ENCODE measurements around the gene PSMB10. TPM values are rescaled to one million over a fixed set of nuclear protein-coding genes. Genes with fewer than 3 reads are reported as not detected.
A peak's percentile ranks its signal among the peaks of the same experiment; 100 is the strongest.

PSMB10 gene
- total RNA-seq, 2 experiments from 2014 or later = 257 to 275 TPM

GRCh38 chr16:67963292-67963661 lies 26.6 kb upstream of the PSMB10 start:
- ChIA-PET POLR2A (interaction anchor here (3.0 kb wide), 1 partner anchor 27 kb away, joined by 10 read pairs; the partner anchor contains the start of gene PSMB10), CTCF (interaction anchor here (1.6 kb wide), 1 partner anchor 21 kb away, joined by 5 read pairs; no protein-coding TSS in a partner anchor)
- ATAC-seq = no peak
- Mint-ChIP-seq H3K4me1 (ENCODE audit: low read depth) (peaks cover 28% of the 10 kb centered on the region), H3K9me3 (ENCODE audit: insufficient read depth) (no peaks in the 10 kb centered on the region), H3K27me3 (ENCODE audit: low read depth) (no peaks in the 10 kb centered on the region), H3K36me3 (ENCODE audit: low read depth) (peaks cover 23% of the 10 kb centered on the region), H3K4me3 (no peak overlapping the region), H3K27ac (no peak overlapping the region)
- DNase-seq = no peak

- no peaks in the 10 kb centered on the region for H3K27me3 Mint-ChIP-seq (ENCODE audit: low read depth)
- no peak overlapping the region for H3K27ac Mint-ChIP-seq
- DNase-seq (no peak), ATAC-seq (no peak)
- peaks cover 28% of the 10 kb centered on the region for H3K36me3 Mint-ChIP-seq (ENCODE audit: low read depth)
- ChIA-PET POLR2A (interaction anchor here (3.0 kb wide), 1 partner anchor 26 kb away, joined by 10 read pairs; the partner anchor contains the start of gene PSMB10), CTCF (interaction anchor here (0.8 to 1.6 kb wide), 2 partner anchors 20 to 79 kb away, joined by 3 to 5 read pairs; no protein-coding TSS in a partner anchor)
- peaks cover 21% of the 10 kb centered on the region for H3K4me1 Mint-ChIP-seq (ENCODE audit: low read depth)
- H3K4me3 Mint-ChIP-seq = no peak overlapping the region
- H3K9me3 Mint-ChIP-seq (ENCODE audit: insufficient read depth) = no peaks in the 10 kb centered on the region
These were observed 25.5 kb upstream of the PSMB10 start for GRCh38 chr16:67962135-67962534.

- ChIA-PET POLR2A (interaction anchor here (3.0 kb wide), 1 partner anchor 25 kb away, joined by 10 read pairs; the partner anchor contains the start of gene PSMB10), CTCF (no interaction called here)
- Mint-ChIP-seq H3K36me3 (ENCODE audit: low read depth) (peaks cover 28% of the 10 kb centered on the region), H3K9me3 (ENCODE audit: insufficient read depth) (no peaks in the 10 kb centered on the region), H3K4me1 (ENCODE audit: low read depth) (peaks cover 15% of the 10 kb centered on the region), H3K4me3 (no peak overlapping the region), H3K27me3 (ENCODE audit: low read depth) (no peaks in the 10 kb centered on the region), H3K27ac (no peak overlapping the region)
- ATAC-seq (no peak), DNase-seq (no peak)
These were observed 24.9 kb upstream of the PSMB10 start for GRCh38 chr16:67961551-67961957.

- H3K36me3 Mint-ChIP-seq (ENCODE audit: low read depth) = peaks cover 32% of the 10 kb centered on the region
- no peak overlapping the region for H3K27ac Mint-ChIP-seq
- H3K27me3 Mint-ChIP-seq (ENCODE audit: low read depth) = no peaks in the 10 kb centered on the region
- H3K4me3 Mint-ChIP-seq = no peak overlapping the region
- no peaks in the 10 kb centered on the region for H3K4me1 Mint-ChIP-seq (ENCODE audit: low read depth)
- POLR2A ChIA-PET = interaction anchor here (1.1 kb wide), 1 partner anchor 24 kb away, joined by 3 read pairs; no protein-coding TSS in a partner anchor
- CTCF ChIA-PET = interaction anchor here (1.2 kb wide), 1 partner anchor 439 kb away, joined by 5 read pairs; no protein-coding TSS in a partner anchor
- DNase-seq (no peak), ATAC-seq (no peak)
- H3K9me3 Mint-ChIP-seq (ENCODE audit: insufficient read depth) = no peaks in the 10 kb centered on the region
These were observed 23.1 kb upstream of the PSMB10 start for GRCh38 chr16:67959536-67960329.

- no peak overlapping the region for H3K27ac Mint-ChIP-seq
- no peaks in the 10 kb centered on the region for H3K27me3 Mint-ChIP-seq (ENCODE audit: low read depth)
- DNase-seq (no peak), ATAC-seq (no peak)
- no peaks in the 10 kb centered on the region for H3K4me1 Mint-ChIP-seq (ENCODE audit: low read depth)
- POLR2A ChIA-PET = no interaction called here
- H3K4me3 Mint-ChIP-seq = no peak overlapping the region
- no peaks in the 10 kb centered on the region for H3K9me3 Mint-ChIP-seq (ENCODE audit: insufficient read depth)
- H3K36me3 Mint-ChIP-seq (ENCODE audit: low read depth) = peaks cover 34% of the 10 kb centered on the region
- CTCF ChIA-PET = interaction anchor here (0.7 to 1.3 kb wide), 2 partner anchors 28 to 83 kb away, joined by 3 read pairs; no protein-coding TSS in a partner anchor
These were observed 21.0 kb upstream of the PSMB10 start for GRCh38 chr16:67957622-67958021.

GRCh38 chr16:67954421-67955196 lies 18.0 kb upstream of the PSMB10 start:
- no peak overlapping the region for H3K4me3 Mint-ChIP-seq
- peak overlapping the region; percentile 15 for H3K27ac Mint-ChIP-seq
- ChIA-PET CTCF (no interaction called here), POLR2A (no interaction called here)
- no peaks in the 10 kb centered on the region for H3K9me3 Mint-ChIP-seq (ENCODE audit: insufficient read depth)
- ATAC-seq = no peak
- H3K27me3 Mint-ChIP-seq (ENCODE audit: low read depth) = no peaks in the 10 kb centered on the region
- DNase-seq = no peak
- no peaks in the 10 kb centered on the region for H3K4me1 Mint-ChIP-seq (ENCODE audit: low read depth)
- peaks cover 30% of the 10 kb centered on the region for H3K36me3 Mint-ChIP-seq (ENCODE audit: low read depth)

- ChIA-PET CTCF (no interaction called here), POLR2A (interaction anchor here (0.6 kb wide), 1 partner anchor 21 kb away, joined by 4 read pairs; no protein-coding TSS in a partner anchor)
- ATAC-seq = no peak
- H3K4me1 Mint-ChIP-seq (ENCODE audit: low read depth) = no peaks in the 10 kb centered on the region
- H3K36me3 Mint-ChIP-seq (ENCODE audit: low read depth) = peaks cover 30% of the 10 kb centered on the region
- H3K9me3 Mint-ChIP-seq (ENCODE audit: insufficient read depth) = no peaks in the 10 kb centered on the region
- no peak for DNase-seq
- H3K27me3 Mint-ChIP-seq (ENCODE audit: low read depth) = no peaks in the 10 kb centered on the region
- no peak overlapping the region for H3K4me3 Mint-ChIP-seq
- peak overlapping the region; percentile 15 for H3K27ac Mint-ChIP-seq
These were observed 17.2 kb upstream of the PSMB10 start for GRCh38 chr16:67953641-67954375.

GRCh38 chr16:67951485-67951884 lies 14.8 kb upstream of the PSMB10 start:
- Mint-ChIP-seq H3K36me3 (ENCODE audit: low read depth) (peaks cover 25% of the 10 kb centered on the region), H3K4me1 (ENCODE audit: low read depth) (no peaks in the 10 kb centered on the region), H3K27ac (no peak overlapping the region), H3K4me3 (no peak overlapping the region), H3K27me3 (ENCODE audit: low read depth) (no peaks in the 10 kb centered on the region), H3K9me3 (ENCODE audit: insufficient read depth) (no peaks in the 10 kb centered on the region)
- CTCF ChIA-PET = interaction anchor here (1.3 to 1.5 kb wide), 2 partner anchors 11 to 135 kb away, joined by 4 to 5 read pairs; no protein-coding TSS in a partner anchor
- ATAC-seq (no peak), DNase-seq (no peak)
- POLR2A ChIA-PET = interaction anchor here (1.0 to 1.6 kb wide), 2 partner anchors 16 to 89 kb away, joined by 3 to 5 read pairs; no protein-coding TSS in a partner anchor

GRCh38 chr16:67950335-67950843 lies 13.7 kb upstream of the PSMB10 start:
- no peak for ATAC-seq
- Mint-ChIP-seq H3K4me1 (ENCODE audit: low read depth) (no peaks in the 10 kb centered on the region), H3K4me3 (no peak overlapping the region), H3K9me3 (ENCODE audit: insufficient read depth) (no peaks in the 10 kb centered on the region), H3K27ac (no peak overlapping the region), H3K27me3 (ENCODE audit: low read depth) (no peaks in the 10 kb centered on the region), H3K36me3 (ENCODE audit: low read depth) (peaks cover 31% of the 10 kb centered on the region)
- no peak for DNase-seq
- ChIA-PET CTCF (interaction anchor here (1.3 to 1.5 kb wide), 2 partner anchors 9 to 134 kb away, joined by 4 to 5 read pairs; no protein-coding TSS in a partner anchor), POLR2A (interaction anchor here (1.6 kb wide), 1 partner anchor 15 kb away, joined by 5 read pairs; no protein-coding TSS in a partner anchor)

- H3K4me3 Mint-ChIP-seq = no peak overlapping the region
- ChIA-PET CTCF (no interaction called here), POLR2A (interaction anchor here (0.6 kb wide), 1 partner anchor 13 kb away, joined by 3 read pairs; the partner anchor contains the start of gene PSMB10)
- H3K27ac Mint-ChIP-seq = no peak overlapping the region
- H3K9me3 Mint-ChIP-seq (ENCODE audit: insufficient read depth) = no peaks in the 10 kb centered on the region
- peaks cover 31% of the 10 kb centered on the region for H3K36me3 Mint-ChIP-seq (ENCODE audit: low read depth)
- no peaks in the 10 kb centered on the region for H3K27me3 Mint-ChIP-seq (ENCODE audit: low read depth)
- DNase-seq (no peak), ATAC-seq (no peak)
- H3K4me1 Mint-ChIP-seq (ENCODE audit: low read depth) = no peaks in the 10 kb centered on the region
These were observed 13.0 kb upstream of the PSMB10 start for GRCh38 chr16:67949645-67950044.

GRCh38 chr16:67948015-67948414 lies 11.4 kb upstream of the PSMB10 start:
- ATAC-seq (no peak), DNase-seq (no peak)
- Mint-ChIP-seq H3K4me3 (no peak overlapping the region), H3K27me3 (ENCODE audit: low read depth) (no peaks in the 10 kb centered on the region), H3K9me3 (ENCODE audit: insufficient read depth) (no peaks in the 10 kb centered on the region), H3K36me3 (ENCODE audit: low read depth) (peaks cover 28% of the 10 kb centered on the region), H3K27ac (no peak overlapping the region), H3K4me1 (ENCODE audit: low read depth) (no peaks in the 10 kb centered on the region)
- ChIA-PET POLR2A (no interaction called here), CTCF (interaction anchor here (1.0 kb wide), 1 partner anchor 93 kb away, joined by 3 read pairs; no protein-coding TSS in a partner anchor)

All from activated CD8-positive, alpha-beta T cell treated with anti-CD3 and anti-CD28 coated beads, Interleukin-2, amount 10 ng/mL, durations not matched to agents 7 days and 5 days (primary cell).